NOMO-1 treated with DMSO at 0.1 percent for 48 hours (cell line): ENCODE measurements around the gene B3GAT1.

Experiments used
- DNase-seq: peaks from one replicate; lab custom pipeline; 2025; ENCODE audit not compliant: unreplicated experiment; lab: John Stamatoyannopoulos, UW

B3GAT1 gene

DNA sequence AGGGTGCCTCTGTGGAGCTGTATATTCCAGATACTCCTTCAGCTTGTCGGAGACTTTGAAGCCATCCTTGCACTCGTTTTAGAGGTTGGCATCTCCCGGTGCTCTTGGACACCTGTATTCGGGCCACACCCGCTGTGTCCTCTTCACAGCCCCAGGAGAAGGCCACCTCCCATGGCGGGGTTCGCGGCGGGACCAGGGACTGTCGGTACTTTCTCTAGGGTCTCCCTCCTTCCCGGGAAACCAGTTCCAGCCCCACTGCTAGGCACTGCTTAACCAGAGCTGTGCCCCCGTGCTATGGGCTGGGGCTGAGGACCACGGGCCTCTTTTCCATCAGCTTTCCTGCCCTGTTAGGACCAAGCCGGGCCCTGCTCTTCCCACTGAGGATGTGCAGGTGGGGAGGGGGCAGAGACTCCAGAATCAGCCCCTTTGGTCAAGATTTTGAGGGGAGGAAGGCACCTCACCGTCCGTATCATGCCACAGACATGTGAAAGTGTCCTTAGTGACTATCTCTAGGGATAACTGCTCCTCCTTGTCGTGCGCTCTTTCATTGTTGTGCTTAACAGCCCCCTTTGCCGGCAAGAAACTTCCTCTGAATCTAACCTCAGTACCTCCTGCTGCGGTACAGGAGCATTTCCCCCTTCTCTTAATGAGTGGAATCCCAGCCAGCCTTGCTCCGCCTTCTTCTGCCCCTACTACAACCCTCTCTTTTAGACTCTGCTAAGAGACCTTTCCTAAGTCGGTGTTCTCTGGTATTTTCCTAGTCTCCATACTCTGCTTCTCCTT, 1.2 kb upstream of the B3GAT1 start:
- DNase-seq = no peak

DNA sequence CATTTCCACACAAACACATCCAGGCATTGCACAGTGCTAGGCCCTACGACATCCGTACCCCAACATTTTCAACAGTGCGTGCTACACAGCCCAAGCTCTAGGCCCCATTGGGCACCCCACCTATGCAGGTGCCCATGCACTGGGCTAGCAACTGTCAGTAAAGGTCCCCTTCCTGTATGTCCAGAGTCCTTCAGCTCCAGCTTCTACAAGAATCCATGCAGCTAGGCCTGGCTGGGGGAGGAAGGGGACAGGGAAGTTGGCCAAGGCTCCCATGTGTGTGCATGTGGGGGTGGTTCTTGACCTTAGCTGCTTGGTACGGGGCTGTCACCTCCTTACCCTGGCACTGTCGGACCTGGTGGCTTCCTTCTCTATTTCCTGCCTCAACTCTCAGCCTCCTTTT, 1.3 kb downstream of the B3GAT1 start:
- DNase-seq = no peak

DNA sequence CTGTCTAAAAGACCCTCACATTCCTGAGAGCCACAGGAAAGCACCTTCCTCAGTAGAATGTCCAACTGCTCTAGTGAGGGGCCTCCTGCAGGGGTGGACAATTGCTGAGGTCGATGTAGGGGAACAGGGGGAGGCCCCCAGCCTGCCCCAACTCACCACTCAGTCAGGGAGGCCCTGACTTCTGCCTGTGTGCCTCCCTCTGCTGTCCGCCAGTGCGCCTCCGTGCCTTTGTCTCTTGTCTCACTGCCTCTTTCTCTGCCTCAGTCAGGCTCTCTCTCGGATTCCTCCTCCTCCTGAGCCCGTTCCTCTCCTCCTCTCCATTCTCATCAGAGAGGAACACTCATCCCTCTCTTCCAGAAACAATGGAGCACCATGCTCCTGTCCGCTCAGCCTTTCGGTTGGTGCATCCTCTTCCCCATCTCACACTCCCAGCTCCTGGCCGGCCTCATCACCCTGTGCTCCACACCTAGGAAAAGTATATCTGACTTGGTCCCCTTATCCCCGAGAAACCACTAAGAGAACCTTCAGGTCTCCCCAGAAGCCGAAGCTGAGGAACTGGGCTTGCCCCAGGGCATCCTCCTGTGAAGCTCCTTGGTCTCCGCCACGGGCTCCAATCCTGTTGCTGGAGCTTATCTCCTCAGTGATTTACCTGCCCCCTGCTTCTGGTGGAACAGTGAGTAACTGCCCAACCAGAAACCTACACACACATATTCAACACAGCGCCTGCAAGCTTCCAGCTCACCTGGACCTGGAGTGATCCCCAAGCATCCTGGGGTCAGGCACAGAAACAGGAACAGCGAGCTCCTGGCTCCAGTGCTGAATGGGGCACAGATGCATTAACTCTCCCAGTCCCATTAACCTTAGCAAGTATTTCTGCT, 2.3 kb downstream of the B3GAT1 start:
- no peak for DNase-seq

GRCh38 chr11:134407923-134408322, 4.1 kb downstream of the B3GAT1 start:
- DNase-seq = no peak

GRCh38 chr11:134407321-134407828, 4.7 kb downstream of the B3GAT1 start:
- DNase-seq = no peak

GRCh38 chr11:134406264-134407185, 5.5 kb downstream of the B3GAT1 start:
- DNase-seq = peak; percentile 45

GRCh38 chr11:134405841-134406240, 6.2 kb downstream of the B3GAT1 start:
- DNase-seq = no peak

DNA sequence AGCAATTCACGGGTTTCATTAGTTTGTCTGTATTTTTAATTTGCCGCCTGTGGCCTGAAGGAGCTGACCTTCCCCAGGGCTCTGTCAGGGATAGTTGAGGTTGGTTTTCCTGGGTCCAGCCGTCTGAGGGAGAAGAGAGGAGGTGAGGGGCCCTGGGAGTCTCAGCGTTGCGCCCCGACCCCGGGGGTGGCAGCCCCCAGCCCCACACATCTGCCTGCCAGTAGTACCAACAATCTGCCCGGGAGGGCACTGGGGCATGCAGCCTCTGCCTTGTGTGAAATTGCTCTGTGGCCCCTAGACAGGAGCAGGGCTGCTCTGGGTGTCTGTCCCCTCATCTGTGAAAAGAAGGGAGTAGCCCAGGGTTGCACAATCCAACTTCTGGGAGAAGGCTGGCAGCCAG, 6.6 kb downstream of the B3GAT1 start:
- no peak for DNase-seq

DNA sequence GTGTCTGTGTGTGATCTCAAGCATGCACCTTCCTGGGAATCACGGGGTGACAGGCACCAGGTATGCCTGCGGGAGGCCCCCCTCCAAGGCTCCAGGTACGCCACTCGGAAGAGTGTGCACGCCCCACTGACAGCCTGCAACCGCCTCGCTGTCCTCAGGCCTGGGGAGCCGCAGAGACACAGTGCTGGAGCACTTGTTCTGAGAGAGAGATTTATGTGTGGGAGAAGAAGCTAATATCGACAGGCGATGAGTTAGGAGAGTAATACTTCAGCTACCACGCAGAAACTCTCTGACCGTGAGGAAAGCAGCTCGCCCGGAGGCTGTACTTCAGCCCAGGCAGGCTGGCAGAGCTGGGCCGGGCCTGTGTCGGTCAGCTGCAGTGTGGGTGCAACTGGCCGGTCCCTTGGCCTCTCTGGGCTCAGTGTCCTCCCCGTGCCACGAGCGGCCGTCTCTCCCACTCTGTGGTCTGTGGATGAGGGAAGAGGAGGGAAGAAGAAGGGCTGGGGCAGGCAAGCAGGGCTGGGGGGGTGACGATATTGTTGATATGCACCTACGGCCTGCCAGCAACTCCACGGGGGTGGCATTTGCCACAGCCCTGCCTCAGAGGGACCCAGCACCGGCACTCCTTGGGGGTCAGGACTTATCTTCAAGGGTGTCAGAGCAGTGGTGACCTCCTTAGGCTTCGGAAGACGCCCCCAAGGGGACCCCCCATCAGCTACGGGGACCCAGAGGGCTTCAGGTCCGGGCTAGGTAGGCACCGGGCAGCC, 7.3 kb downstream of the B3GAT1 start:
- no peak for DNase-seq

DNA sequence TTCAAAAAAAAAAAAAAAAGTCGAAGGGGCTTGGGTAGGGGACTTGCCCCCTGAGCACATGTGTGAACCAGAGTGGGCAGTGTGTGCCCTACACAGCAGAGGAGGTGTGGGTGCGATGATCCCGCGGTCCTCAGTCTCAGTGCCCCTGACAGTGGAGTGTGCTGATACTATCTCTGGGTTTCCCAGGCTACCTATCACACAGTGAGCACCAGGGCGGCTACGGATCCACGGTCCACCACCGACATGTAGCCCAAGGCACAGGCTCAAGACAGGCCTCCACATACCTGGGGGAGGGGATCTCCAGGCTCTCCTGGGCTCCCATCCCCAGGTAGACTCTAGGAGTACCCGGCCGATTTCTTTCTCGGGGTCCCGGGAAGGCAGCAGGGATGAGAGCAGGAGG, 9.1 kb downstream of the B3GAT1 start:
- DNase-seq = no peak

GRCh38 chr11:134401825-134402809, 9.9 kb downstream of the B3GAT1 start:
- no peak for DNase-seq

- no peak for DNase-seq
Observed at GRCh38 chr11:134399996-134400395, 12.0 kb downstream of the B3GAT1 start.

- no peak for DNase-seq
Observed at GRCh38 chr11:134399293-134399654, 12.8 kb downstream of the B3GAT1 start.

- DNase-seq = no peak
Observed at GRCh38 chr11:134398644-134399292, 13.3 kb downstream of the B3GAT1 start.

- no peak for DNase-seq
Observed at GRCh38 chr11:134398079-134398444, 14.0 kb downstream of the B3GAT1 start.

DNA sequence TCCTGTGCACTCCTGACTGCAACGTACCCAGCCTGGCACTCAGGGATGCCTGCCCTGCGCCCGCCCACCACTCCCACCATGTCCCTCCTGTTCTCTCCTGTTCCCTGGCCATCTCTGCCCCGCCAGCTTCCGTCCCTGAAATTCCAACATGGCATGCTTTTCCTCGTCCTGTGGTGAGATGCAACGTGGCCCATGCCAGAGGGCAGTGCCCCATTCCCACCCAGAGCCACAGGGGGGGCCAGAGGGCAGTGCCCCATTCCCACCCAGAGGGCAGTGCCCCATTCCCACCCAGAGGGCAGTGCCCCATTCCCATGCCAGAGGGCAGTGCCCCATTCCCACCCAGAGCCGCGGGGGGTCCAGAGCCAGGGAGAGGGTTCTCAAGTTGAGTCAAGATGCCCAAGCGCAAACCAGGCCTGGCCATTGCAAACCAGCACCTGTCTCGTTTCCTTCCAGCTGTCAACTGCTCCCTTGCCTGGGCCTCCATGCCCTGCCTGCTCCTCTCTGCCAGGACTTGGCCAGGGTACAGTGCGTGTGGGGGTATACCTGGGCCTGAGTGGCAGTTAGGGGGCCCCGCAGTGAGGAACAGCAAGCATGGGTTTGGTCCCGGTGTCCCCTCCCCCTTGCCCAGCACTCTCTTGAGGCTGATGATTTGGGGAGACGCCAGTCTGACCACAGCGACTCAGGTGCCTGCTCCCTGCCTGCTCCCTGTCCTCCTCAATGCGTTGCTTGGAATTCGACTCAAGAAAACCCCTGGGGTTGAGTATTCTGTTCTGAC, 14.6 kb downstream of the B3GAT1 start:
- DNase-seq = no peak

DNA sequence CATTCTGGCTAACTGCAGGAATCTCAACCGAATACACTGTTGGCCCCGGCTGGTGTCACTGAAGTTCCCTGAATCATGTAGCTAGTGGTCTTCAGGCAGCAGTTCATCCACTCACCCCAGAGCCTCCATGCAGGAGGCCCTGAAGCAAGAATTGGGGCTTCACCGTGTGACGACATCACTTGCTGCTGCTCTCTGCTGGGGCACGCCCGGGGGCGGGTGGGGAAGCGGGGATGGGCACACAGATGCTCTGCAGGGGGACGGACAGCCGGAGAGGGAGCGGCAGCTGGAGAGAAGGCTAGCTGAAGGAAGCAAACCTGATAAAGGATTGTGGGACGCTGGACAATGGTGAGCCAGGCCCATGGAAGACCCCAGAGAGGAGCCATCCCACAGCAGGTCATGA, 17.0 kb downstream of the B3GAT1 start:
- DNase-seq = no peak

DNA sequence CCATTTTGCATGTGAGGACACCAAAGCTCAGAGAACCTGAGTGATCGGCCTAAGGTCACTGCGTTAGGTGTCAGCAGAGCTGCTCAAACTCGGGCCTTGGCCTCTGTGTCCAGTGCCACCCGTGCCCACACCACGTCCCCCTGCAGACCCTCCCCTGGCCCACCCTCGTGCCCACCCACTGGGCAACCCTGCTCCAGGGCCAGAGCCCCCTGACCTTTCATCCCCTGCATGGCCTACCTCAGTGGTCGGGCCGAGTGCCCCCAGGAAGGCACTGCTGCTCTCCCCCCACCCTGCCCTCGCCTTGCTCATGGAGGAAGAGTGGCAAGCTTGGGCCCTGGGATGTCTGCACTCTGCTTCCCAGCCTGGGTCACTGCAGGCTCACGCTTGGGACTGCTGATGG, 17.7 kb downstream of the B3GAT1 start:
- DNase-seq = no peak
